ENCODE data around the gene CHRNA7. TPM values are rescaled to one million over a fixed set of nuclear protein-coding genes. Genes with fewer than 3 reads are reported as not detected.

CHRNA7 gene
- total RNA-seq, 1 experiment from 2014 or later: not detected

DNA sequence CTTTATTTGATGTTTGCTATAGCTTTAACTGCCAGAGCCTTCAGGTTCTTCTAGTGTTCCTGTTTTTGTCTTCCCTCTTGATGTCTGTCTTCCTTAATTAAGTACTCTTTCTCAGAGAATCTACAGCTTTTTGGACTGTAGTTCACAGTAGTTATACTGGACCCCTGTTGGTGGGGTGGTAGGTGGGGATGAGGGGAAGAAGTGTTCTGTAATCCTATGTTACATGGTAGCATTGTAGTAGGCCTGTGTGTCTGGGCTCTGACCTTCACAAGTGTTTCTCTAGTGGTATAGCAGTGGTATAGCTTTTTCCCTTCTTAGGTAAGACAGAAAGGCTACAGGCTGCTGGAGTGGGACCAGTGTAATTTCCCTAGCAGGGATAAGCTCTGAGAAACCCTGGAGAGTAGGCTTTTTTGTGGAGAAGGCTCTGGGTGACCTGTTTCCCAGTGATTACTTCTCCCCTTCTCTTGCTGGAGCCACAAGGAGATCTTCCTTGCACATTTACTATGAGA lies 59.6 kb downstream of the CHRNA7 start:
- DNase-seq (ENCODE audit: low read depth): no peak

DNA sequence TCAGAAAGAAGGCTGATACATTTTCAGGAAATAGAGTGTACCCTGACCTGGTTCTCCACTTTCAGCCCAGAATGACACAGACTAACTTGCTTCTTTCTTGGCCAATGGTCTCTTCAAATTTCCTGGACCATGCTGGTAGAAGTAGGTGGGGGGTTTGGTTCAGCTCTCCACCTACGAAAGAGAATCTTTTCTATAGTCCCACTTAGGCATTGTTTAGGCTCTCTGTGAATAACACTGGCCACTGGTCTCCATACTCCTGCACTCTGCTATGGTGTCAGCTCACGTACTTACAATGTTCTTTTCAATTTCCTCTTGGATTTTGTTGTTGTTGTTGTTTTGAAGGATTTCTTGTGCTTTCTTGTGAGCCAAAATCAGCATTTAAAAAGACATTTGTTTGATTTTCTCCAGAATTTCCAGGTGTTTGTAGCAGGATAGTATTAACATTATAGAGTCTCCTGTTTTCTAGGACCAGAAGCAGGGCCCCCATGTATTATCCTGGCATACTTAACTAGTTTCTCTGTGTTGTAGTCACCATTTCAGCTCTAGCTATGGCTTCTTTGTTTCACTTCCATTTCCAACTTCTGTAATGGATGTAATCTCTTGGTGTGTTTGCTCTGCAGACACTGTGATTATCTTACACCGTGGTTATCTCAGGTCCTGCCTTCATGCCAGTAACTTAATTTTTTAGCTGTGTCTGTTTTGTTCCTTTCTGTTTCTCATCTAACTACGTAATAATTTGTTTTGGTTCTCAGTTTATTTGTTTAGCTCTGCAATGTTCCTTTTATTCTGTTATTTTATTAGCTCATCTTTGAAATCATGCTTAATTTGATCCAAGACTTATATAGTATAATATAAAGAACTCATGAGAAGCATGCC lies 61.4 kb downstream of the CHRNA7 start:
- no peak for DNase-seq (ENCODE audit: low read depth)

DNA sequence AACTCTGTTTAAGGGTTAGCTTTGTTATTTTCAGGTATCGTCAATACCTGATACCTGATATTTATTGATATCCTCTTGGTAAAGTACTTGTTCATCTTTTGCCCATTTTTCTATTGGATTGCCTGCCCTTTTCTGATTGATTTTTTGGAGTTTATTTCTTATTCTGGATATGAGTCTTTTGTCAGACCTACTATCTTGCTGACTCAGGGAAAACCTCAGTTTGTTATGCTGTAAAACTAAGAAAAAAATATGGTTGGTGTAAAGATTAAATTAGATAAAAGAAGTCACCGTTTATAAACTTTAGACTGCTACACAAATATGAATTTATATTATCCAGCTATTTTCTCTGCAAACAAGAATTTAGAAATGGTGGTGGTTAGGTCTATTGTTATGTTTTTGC lies 65.9 kb downstream of the CHRNA7 start:
- no peak for DNase-seq (ENCODE audit: low read depth)

DNA sequence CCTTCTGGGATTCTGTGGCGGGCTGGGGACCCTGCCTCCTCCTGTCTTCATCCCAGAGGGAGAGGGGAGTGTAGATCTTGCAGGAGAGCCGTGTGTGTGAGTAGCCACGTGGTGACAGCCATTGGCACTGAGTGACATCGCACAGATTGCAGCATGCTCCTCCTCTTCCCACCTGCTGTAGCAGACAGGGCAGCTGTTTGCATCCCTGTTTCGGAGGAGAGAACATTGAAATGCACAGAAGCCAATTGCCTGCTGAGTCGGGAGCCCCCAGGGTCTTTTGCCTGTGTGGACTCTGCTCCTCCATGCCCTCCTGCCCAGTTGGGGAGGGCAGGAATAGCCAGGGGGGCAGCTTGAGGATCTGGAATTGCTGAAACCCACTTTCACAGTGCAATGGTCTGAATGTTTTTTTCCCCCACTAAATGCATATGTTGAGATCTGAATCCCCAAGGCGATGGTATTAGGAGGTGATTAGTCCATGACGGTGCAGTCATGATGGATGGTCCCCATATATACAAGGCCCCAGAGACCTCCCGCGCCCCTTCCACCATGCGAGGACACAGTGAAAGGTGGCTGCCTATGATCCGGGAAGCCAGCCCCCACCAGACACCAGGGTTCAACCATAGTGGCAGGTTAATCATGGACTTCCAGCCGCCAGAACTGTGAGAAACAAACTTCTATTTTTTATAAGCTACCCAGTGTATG lies 66.8 kb downstream of the CHRNA7 start:
- DNase-seq (ENCODE audit: low read depth): no peak

GRCh38 chr15:32098033-32098432 lies 67.7 kb downstream of the CHRNA7 start:
- DNase-seq (ENCODE audit: low read depth): no peak

DNA sequence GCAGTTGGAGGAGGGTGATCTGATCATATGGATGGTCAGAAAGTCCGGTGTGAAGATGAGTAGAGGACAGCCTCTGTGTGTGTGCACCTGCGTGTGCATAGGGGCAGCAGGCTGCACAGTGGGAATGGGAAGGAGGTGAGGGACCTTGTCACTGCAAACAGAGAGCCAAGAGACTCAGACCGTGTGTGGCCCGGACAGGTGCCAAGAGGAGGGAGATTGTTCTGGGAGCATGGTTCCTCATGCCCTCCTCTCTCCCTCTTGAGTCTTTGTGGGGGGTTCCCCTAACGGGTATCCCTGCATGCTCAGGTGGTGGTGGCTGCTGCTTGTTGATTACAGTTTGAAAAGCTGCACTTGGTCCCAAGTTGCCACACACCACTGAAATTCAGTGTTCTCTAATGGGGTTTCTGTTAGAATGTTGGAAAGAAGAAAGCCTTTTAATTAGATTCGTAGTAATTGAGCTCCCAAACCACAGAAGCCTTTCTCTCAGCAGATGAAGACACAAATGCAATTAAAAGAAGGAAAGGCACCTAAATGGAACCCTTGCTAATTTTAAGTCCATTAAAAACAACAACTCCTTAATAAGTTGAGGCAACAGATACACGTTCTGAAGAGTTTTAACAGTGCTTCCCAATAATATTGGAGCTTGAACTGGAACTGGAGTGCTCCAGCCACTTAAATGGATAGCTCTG lies 68.9 kb downstream of the CHRNA7 start:
- no peak for DNase-seq (ENCODE audit: low read depth)

DNA sequence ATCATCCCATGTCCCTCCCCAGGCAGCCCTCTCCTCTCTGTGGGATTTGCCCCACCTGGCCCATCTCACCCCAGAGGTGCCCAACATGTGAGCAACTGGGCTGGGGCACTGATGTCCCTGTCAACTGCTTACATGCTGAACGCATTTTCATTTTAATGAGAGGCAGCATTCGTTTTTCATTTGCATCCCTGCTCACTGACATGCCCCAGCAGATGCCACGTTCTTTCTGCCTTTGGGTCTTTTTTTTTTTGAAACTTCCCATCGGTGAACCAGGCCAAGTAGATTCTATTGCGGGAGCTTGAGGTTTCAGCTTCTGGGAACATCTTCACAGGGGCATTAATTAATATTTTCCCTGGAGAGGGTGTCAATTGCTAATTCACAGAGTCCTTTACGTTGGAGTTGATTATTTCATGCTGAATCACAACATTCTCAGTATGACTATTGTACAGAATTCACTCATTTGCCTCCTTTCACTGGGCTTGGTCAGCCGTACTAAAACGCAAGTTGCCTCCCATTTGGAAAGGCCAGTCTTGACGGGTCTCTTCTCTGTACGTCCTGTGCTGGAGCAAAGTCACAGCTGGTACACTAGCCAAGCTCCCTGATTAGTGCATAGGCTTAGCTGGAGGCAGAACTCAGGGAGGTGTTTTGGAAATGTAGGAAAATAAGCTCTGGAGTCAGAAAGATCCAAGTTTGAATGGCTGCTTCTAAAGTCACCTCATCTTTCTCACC lies 69.8 kb downstream of the CHRNA7 start:
- DNase-seq (ENCODE audit: low read depth): no peak

GRCh38 chr15:32104061-32104995 lies 74.0 kb downstream of the CHRNA7 start:
- no peak for DNase-seq (ENCODE audit: low read depth)

DNA sequence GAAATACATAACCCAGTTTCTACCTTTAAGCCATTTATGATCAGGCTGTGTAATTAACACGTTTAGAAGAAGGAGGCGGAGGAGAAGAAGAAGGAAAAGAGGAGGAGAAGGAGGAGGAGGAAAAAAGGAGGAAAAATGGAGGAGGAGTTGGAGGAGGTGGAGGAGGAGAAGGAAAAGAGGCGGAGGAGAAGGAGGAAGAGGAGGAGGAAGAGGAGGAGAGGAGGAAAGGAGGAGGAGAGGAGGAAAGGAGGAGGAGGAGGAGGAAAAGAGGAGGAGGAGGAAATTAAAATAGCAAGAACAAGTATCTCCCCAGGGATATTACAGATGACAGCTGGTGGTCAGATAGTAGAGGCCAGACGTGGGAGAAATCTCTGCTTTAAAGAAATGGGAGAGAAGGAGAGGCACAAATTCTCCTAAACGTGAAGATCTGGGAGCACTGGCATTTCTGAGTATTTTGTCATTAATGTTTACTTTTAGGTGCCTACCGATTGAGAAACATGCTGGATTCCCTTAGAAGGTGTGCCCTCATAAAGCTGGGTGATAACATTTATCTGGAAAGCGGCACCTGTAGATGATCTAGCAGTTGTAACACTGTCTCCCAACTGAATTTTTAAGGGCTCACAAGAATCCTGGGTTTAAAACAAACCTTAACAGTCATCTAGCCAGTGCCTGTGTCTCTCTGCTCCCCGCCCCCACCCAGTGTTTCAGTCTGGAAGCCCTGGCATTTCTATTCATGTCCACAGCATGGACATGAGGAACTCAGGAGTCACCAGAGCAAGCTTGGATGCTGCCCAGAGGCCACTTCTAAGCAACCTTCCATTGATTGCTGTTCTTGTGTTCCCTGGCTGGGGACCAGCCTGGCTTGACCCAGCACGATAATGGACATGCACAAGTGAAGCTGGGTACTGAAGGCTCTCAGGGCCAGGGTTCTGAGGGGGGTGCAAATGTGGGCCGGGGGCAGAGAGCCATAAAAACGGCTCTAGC lies 75.2 kb downstream of the CHRNA7 start:
- DNase-seq (ENCODE audit: low read depth): no peak

DNA sequence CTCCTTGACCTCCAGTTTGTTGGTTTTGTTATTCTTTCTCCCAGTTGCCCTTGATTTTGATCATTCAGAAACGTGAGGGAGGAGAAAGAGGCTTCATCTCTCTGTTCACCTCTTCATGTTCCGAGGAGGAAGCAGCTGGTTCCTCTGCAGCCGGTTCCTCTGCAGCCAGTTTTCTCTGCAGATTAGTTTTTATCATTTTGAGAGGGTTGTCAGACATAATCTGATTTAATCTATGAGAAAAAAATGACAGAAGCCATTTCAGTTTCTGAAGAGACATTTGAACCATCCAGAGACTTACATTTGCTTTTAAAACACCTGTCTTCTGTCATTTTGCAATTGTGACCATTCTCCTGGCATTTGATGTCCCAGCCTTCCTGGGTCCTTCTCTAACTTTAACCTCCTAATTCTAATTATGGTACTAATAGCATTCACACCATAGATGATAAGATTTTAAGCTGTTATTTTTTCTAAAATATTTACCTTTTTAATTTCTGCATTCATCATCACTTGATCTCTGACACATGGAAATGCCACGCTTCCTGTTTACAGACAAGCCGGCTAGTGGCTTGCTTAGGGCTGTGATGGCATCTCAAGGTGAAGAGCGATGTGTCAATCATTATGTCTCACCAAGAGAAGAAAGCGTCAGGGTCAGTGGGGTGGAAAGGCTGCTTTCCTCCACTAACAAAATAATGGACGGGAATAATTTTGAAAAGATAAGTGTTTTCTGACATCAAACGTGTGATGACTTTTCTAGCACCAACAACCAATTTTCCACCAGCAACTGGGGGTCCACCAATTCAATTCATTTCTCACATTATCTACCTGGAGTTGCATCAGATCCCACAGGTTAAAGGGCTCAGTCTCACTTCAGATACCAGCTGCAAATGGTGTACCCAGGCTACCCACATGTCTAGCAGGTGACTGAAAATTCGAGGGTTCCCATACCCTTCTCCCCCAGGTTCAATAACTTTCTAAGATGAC lies 76.4 kb downstream of the CHRNA7 start:
- DNase-seq (ENCODE audit: low read depth): no peak

DNA sequence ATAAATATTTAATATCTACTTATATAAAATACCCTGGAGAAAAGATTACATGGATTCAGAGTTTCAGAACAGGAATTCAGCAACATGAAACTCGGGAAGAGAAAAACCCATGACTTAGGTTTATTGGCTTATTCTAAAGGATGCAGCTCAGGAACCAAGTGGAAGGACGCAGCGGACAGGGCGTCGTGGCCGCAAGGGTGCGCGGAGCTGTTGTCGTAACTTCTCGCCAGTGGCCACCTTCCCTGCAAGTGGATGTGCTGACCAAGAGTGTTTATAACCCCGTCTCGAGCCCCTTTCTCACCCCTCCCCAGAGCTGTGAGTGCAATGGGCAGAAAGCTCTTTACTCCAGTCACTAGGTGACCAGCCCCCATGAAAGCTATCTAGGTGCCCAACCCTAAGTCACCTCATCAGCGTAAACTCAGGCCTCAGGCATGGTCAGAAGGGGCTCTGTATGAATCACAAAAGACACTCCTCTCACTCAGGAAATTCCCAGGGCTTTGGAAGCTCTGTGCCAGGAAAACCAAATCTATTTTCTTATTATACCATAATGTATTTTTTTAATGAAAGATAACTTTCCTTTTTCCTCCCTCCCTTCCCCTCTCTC lies 77.3 kb downstream of the CHRNA7 start:
- DNase-seq (ENCODE audit: low read depth): no peak

DNA sequence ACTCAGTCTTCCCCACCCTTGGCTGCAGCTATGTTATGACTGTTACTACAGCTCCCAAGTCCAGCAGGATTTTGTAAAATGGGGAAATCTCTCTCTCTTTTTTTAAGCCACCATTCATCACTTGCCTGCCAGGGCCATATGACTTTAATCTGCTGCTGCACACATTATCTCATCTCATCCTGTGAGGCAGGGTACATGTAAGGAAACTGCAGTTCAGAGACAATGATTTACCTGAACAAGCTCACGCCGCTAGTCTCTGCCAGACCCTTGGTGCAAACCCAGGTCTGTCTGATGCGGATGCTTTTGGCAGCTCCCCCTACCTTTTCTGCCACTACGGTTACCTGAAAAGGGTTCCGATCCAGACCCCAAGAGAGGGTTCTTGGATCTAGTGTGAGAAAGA lies 78.3 kb downstream of the CHRNA7 start:
- DNase-seq (ENCODE audit: low read depth): no peak

GRCh38 chr15:32112101-32112500 lies 81.8 kb downstream of the CHRNA7 start:
- no peak for DNase-seq (ENCODE audit: low read depth)

- DNase-seq (ENCODE audit: low read depth): no peak
Observed at GRCh38 chr15:32113224-32113623, 82.9 kb downstream of the CHRNA7 start.

GRCh38 chr15:32117122-32117521 lies 86.8 kb downstream of the CHRNA7 start:
- DNase-seq (ENCODE audit: low read depth): no peak

- no peak for DNase-seq (ENCODE audit: low read depth)
Observed at GRCh38 chr15:32119286-32119685, 89.0 kb downstream of the CHRNA7 start.

DNA sequence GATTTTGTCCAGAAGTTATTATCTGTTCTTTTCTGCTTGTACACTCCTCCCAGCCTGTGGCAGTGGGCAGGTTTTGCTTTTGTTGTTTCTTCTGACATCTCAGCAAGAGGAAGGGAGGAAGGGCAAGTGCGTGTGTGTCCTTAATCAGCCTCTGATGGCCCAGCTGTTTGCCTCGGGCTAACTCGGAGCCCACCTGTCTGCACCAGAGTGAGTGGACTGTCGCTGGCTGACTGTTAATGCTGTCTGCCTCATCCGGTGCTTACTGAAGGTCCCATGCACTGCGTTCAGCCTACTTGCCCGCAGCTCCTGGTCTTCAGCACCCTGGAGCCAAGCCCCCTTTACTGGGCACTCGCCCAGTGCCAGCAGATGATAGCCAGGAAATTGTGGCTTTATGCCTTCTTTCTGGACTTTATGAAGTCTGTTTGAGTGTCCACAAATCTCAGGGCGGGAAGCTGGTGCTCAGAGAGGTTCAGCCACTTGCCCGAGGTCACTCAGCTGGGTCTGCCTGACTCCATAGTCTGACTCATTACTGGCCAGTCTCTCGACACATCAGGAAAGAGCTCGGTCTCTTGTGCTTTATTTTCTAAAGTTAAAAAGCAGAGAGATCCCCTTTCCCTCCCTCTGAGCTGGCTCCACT lies 89.5 kb downstream of the CHRNA7 start:
- peak; percentile 3 for DNase-seq (ENCODE audit: low read depth)

Data from RPMI7951 (cell line).